Measurements from ENCODE around the gene MAML3. TPM values are rescaled to one million over a fixed set of nuclear protein-coding genes. Genes with fewer than 3 reads are reported as not detected.

Gene MAML3
- total RNA-seq = 1 to 10 TPM in 1 of 2 experiments, under 1 TPM in 1; 0.87 to 1.1 TPM

DNA sequence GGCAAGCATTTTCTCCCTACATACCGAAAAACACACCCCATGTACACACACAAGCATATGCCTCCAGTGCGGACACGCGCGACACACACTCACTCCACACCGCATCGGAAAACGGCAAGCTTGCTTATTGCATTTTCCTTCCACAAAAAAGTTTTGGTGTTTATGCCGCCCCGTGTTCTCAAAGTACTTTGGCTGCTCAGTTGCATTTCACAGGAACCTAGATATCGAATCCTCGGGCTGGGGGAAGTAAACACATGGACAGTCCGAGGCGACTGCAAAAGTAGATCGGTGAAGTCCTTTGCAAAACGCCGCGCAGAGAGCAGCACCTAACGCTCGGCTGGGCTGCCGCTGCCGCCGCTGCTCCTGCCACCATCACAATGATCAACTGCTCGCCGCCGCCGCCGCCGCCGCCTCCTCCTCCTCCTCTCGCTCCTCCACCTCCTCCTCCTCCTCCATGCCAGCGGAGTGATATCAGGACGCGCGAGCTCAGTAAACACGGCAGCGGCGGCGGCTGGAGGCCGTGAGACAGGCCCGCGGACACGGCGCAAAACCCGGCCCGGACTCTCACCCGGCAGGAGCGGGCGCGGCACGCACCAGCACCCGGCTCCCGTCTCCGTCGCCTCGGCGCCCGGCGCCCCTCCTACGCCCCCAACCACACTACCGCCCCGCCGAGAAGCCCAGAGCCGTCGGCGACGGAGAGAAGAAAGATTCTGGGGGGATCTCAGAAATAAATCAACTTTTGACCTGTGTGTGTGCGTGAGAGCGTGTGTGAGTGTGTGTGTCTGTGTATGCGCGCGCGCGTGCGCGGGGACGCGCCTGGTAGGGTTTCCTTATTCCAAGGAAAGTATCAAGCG is at the start of gene MAML3:
Gene MAML3, minus strand, starts transcription at position 467 of the 854 bp plus-strand sequence. CDS start 857 bp downstream, outside the sequence.

Other genes with a start within 250 kb of the MAML3 start
- gene SCOC, start 219.5 kb upstream of the MAML3 start, total RNA-seq = 10 to 100 TPM; 17.0 to 17.9 TPM